Stimulated activated naive CD8-positive, alpha-beta T cell treated with anti-CD3 and anti-CD28 coated beads, Interleukin-15, Interleukin-2, amounts not matched to agents 100 ng/mL and 50 ng/mL, for 24 hours (primary cell): ENCODE measurements around the gene SOWAHC.
"Not testable (repeated sequence)": the region's sequence is repeated elsewhere in the genome, so short reads cannot be mapped to it uniquely, and the experiment has no call there.

Source experiments
- H3K27ac Mint-ChIP-seq: one replicate; pipeline ENCODE4 v1.8.0; 2021; ENCODE audit warnings: mild to moderate bottlenecking, mixed read lengths
- H3K27me3 Mint-ChIP-seq: one replicate; pipeline ENCODE4 v1.8.0; 2021; ENCODE audit warnings: mixed read lengths
- H3K36me3 Mint-ChIP-seq: one replicate; pipeline ENCODE4 v1.8.0; 2021; ENCODE audit warnings: low read depth, mixed read lengths
- H3K4me1 Mint-ChIP-seq: one replicate; pipeline ENCODE4 v1.8.0; 2021; ENCODE audit warnings: low read depth, mixed read lengths
- H3K4me3 Mint-ChIP-seq: one replicate; pipeline ENCODE4 v1.8.0; 2021; ENCODE audit warnings: mild to moderate bottlenecking, mixed read lengths
- H3K9me3 Mint-ChIP-seq: one replicate; pipeline ENCODE4 v1.8.0; 2021; ENCODE audit warnings: mixed read lengths

Gene SOWAHC

DNA sequence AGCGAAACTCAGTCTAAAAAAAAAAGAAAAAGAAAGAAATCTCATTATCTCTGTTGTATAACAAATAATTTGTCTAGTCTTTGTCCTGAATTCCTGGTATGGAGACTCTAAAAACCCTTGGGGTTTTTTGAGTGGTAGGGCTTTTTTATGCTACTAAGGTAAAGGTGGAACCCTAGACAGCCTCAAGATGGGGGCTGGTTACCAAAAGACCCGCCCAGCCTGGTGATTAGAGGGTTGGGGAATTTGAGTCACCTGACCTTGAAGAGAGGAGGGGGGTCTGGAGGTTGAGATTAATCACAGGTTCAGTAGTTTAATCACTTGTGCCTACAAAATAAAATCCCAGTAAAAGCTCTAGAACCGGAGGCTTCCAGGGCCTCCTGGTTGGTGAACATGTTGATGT is 17.6 kb downstream of the SOWAHC start:
- H3K4me1 Mint-ChIP-seq: no peaks in the 10 kb centered on the region
- no peak overlapping the region for H3K4me3 Mint-ChIP-seq
- H3K36me3 Mint-ChIP-seq: no peaks in the 10 kb centered on the region
- H3K27ac Mint-ChIP-seq: no peak overlapping the region
- H3K9me3 Mint-ChIP-seq: no peaks in the 10 kb centered on the region
- peaks cover 6% of the 10 kb centered on the region for H3K27me3 Mint-ChIP-seq

DNA sequence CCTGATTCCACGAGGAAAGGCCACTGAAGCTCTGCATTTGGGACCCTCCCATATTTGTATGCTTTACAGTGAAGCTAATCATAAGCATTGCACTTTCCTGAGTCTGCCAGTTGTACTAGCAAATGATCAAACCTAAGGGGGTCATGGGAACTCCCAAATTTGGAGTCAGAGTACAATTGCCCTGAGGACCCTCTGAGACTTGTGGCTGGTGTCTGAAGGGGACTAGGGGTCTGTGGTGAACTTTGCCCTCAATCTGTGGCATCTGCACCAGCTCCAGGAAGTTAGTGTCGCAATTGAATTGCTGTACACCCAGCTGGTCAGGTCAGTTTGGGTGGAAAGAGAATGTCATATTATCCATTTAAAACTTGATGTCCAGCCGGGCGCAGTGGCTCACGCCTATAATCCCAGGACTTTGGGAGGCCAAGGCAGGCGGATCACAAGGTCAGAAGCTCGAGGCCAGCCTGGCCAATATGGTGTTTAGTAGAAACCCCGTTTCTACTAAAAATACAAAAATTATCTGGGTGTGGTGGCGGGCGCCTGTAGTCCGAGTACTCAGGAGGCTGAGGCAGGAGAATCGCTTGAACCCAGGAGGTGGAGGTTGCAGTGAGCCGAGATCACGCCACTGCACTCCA is 18.1 kb downstream of the SOWAHC start:
- no peak overlapping the region for H3K4me3 Mint-ChIP-seq
- no peaks in the 10 kb centered on the region for H3K4me1 Mint-ChIP-seq
- H3K9me3 Mint-ChIP-seq: no peaks in the 10 kb centered on the region
- H3K36me3 Mint-ChIP-seq: no peaks in the 10 kb centered on the region
- no peak overlapping the region for H3K27ac Mint-ChIP-seq
- peaks cover 5% of the 10 kb centered on the region for H3K27me3 Mint-ChIP-seq

DNA sequence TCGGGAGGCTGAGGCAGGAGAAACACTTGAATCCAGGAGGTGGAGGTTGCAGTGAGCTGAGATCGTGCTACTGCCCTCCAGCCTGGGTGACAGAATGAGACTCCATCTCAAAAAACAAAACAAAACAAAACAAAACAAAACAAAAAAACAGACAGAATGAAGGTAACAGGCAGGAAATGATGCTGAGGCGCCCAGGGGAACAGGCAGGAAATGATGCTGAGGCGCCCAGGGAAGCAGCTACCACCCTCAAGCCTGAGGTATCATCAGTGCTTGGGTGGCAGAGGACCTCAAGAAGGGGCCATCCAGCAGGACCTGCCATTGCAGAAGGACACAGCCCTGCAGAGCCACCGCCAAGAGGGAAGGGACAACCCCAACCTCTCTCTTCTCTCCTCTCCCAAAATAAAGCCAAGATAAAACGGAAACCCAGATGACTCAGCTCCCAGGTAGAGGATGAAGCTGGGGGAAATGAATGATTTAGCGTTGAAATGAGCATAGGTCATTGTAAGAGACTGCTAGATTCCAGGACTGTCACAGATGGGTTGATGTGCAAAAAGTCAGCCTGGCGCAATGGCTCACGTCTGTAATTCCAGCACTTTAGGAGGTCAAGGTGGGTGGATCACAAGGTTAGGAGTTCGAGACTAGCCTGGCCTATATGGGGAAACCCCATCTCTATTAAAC is 19.3 kb downstream of the SOWAHC start:
- no peak overlapping the region for H3K27ac Mint-ChIP-seq

DNA sequence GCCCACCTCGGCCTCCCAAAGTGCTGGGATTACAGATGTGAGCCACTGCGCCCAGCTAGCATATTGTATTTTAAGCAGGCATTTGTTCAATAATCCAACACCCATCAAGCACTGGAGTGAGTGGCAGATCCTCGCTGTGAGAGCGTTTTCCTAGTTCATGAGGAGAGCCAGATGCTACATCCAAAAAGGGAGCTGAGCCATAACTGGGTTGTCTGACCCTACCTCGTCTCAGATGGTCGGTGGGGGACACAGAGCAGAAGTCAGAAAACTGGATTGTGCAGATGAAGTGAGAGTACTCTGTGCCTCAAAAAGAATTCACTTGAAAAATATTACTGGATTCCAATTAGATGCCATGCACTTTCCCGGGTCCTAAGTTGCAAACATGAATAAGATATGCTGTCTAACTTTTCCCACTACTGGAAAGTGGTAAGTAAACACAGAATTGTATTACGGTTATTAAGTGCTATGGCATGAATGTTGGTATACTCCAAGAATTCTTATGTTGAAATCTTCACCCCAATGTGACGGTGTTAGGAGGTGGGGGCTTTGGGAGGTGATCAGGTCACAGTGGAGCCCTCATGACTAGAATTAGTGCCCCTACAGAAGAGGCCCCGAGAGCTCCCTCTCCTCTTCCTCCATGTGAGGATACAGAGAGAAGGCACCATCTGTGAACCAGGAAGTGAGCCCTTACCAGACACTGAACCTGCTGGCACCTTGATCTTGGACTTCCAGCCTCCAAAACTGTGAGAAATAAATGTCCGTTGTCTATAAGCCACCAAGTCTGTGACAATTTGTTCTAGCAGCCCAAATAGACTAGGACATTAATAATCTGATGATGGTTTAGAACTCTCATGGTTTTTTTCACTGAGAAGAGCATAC is 21.5 kb downstream of the SOWAHC start:
- H3K9me3 Mint-ChIP-seq: no peaks in the 10 kb centered on the region
- peaks cover 5% of the 10 kb centered on the region for H3K27me3 Mint-ChIP-seq
- no peaks in the 10 kb centered on the region for H3K4me1 Mint-ChIP-seq
- H3K36me3 Mint-ChIP-seq: no peaks in the 10 kb centered on the region
- H3K4me3 Mint-ChIP-seq: no peak overlapping the region
- H3K27ac Mint-ChIP-seq: no peak overlapping the region

More for the DNA sequence above, 19.3 kb downstream of the SOWAHC start:
- Mint-ChIP-seq H3K4me3 (no peak overlapping the region), H3K36me3 (no peaks in the 10 kb centered on the region), H3K27me3 (peaks cover 5% of the 10 kb centered on the region), H3K4me1 (no peaks in the 10 kb centered on the region), H3K9me3 (no peaks in the 10 kb centered on the region)

DNA sequence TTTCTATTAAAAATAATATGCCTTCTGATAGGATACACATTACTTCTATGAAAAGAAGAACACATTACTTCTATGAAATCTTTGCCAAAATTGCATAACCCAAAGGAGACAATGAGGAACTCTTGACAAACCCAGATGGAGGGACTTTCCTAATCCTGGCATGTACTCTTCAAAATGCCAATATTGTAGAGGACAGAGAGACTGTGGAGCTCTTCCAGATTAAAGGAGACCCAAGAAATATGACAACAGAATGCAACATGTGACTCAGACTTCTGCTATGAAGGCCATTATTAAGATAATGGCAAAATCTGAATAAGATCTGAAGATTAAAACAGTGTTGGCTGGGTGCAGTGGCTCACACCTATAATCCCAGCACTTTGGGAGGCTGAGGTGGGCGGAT is 22.2 kb downstream of the SOWAHC start:
- H3K4me3 Mint-ChIP-seq: no peak overlapping the region
- H3K27me3 Mint-ChIP-seq: peaks cover 5% of the 10 kb centered on the region
- H3K9me3 Mint-ChIP-seq: no peaks in the 10 kb centered on the region
- no peaks in the 10 kb centered on the region for H3K36me3 Mint-ChIP-seq
- H3K27ac Mint-ChIP-seq: no peak overlapping the region
- H3K4me1 Mint-ChIP-seq: no peaks in the 10 kb centered on the region

DNA sequence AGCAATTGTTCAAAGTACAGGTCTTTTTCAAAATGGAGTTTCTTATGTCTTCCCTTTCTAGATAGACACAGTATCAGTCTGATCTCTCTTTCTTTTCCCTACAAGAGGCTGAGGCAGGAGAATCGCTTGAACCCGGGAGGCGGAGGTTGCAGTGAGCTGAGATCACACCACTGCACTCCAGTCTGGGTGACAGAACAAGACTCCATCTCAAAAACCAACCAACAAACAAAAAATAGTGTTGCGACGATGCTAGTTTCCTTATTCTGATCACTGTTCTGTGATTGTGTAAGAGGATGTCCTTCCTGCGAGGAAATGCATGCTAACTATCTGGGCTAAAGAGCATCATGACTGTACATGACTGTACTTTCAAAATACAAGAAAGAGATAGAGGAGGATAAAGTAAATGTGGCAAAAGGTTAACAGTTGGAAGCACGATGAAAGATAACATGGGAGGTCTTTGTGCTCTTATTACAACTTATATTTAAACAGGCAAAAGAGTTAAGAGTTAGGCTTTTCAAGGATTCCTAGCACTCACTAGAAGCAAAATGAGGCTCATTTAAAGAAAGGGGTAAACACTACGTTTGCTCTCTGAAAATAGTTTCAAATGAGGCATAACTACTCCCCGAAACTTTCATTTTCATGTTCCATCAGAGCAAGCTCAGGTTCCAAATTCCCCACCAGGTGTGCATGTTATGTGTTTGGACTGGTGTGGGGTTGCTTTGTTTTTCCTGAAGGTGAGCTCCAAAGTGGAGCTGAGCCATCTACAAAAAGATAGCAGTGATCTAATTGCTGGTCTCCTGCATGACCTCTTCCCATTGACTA is 23.8 kb downstream of the SOWAHC start:
- Mint-ChIP-seq H3K4me1 (no peaks in the 10 kb centered on the region), H3K27ac (no peak overlapping the region), H3K4me3 (no peak overlapping the region), H3K9me3 (no peaks in the 10 kb centered on the region), H3K27me3 (peaks cover 5% of the 10 kb centered on the region), H3K36me3 (no peaks in the 10 kb centered on the region)

DNA sequence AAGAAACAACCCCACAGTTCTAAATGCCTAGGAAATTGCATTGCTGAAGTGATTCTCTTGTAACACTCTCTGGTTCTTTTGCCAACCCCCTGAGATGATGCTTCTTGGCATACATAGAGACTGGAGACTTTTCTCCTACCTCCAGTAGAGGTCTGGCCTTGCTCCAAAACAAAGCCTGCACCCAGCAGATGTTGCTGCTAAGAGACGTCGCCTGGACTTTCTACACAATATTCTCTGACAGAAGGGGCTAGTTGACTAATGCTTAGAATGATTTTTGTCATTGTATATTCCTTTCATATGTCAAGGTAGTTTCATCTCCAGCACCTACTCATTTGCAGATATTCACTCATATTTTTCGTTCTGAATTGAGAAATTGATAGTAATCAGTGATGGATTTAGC is 24.6 kb downstream of the SOWAHC start:
- H3K4me3 Mint-ChIP-seq: no peak overlapping the region
- H3K4me1 Mint-ChIP-seq: no peaks in the 10 kb centered on the region
- H3K36me3 Mint-ChIP-seq: no peaks in the 10 kb centered on the region
- H3K9me3 Mint-ChIP-seq: no peaks in the 10 kb centered on the region
- H3K27me3 Mint-ChIP-seq: no peaks in the 10 kb centered on the region
- H3K27ac Mint-ChIP-seq: no peak overlapping the region

DNA sequence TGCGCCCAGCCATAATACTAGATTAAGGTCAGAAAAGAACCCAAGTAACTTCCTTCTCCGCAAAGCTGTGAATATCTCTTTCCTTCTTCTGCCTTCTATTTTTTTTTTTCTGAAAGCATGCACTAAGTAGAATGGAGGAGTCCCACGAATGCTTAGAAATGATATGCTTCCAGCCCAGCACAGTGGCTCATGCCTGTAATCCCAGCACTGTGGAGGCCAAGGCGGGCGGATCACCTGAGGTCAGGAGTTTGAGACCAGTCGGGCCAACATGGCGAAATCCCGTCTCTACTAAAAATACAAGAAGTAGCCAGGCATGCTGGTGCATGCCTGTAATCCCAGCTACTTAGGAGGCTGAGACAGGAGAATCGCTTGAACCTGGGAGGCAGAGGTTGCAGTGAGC is 25.8 kb downstream of the SOWAHC start:
- not testable (repeated sequence) for H3K9me3 Mint-ChIP-seq, H3K36me3 Mint-ChIP-seq, H3K4me3 Mint-ChIP-seq, H3K27ac Mint-ChIP-seq, H3K4me1 Mint-ChIP-seq, H3K27me3 Mint-ChIP-seq

DNA sequence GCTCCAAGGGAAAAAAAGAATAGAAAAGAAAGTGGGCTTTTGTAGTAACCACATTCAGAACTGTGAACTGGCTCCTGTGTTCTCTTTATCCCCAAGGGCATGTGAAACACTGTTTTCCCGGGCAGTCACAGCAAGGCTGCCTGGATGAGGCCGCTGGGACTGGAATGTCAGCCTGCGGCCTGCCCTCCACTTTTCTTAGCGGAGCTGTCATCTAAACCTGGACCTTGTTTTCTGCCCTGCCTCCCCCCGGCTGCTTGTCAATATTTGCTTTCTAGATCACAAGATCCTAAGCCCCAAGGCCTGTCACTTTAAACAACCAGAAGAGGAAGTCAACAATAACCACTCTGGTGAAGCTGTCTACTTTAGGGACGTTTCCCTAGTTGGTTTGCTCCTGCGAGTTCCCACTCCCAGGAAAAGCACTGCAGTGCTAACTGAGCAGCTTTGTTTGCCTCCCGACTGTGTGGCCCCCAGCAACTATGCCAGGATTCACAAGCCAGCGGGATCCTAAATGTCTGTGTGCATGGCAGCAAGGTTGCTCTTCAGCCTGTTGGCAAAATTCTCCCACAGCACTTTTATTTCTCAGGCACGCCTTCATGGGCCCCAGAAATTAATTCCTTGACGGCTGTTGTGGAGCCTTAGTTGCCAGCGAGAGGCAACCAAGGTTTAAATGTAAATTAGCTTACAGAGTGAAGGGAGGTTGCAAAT is 30.6 kb downstream of the SOWAHC start:
- H3K4me1 Mint-ChIP-seq: no peaks in the 10 kb centered on the region
- no peaks in the 10 kb centered on the region for H3K36me3 Mint-ChIP-seq
- no peaks in the 10 kb centered on the region for H3K9me3 Mint-ChIP-seq
- H3K4me3 Mint-ChIP-seq: no peak overlapping the region
- no peaks in the 10 kb centered on the region for H3K27me3 Mint-ChIP-seq
- H3K27ac Mint-ChIP-seq: no peak overlapping the region

DNA sequence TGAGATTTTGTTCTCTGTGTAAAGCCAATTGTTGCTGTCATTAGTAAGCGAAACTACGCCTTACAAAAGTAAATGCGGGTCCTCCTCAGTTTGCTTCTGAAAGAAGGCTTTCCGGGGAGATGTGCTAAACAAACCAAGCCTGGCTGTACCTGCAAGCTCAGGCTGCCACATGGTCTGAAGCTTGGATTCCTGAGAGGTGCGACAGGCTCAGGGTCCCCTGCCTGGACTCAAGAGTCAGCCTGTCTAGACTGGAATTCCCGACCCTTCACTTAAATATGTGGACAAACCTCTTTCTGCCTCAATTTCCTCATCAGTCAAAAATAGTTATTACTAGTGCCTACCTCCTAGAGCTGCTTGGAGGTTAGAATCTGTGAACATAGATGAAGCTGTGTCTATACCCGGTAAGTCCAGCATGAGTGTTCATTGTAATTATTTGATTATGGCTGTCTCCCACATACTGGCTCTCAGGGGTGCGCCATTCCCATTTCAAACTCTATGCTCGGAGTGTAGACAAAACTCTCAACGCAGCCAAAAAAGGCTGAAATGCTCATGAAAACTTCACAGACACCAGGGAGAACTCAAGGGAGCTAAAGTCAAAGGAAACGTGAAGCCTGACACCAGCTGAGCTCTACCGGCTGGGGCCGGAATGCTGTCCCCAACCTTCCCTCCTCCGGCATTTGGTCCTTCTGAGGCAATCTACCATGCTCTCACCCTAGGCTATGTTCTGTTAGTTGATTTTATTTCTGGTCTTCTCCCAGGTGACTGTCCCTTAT is 31.4 kb downstream of the SOWAHC start:
- no peaks in the 10 kb centered on the region for H3K9me3 Mint-ChIP-seq
- H3K4me3 Mint-ChIP-seq: no peak overlapping the region
- no peaks in the 10 kb centered on the region for H3K36me3 Mint-ChIP-seq
- no peaks in the 10 kb centered on the region for H3K4me1 Mint-ChIP-seq
- H3K27ac Mint-ChIP-seq: no peak overlapping the region
- H3K27me3 Mint-ChIP-seq: no peaks in the 10 kb centered on the region

DNA sequence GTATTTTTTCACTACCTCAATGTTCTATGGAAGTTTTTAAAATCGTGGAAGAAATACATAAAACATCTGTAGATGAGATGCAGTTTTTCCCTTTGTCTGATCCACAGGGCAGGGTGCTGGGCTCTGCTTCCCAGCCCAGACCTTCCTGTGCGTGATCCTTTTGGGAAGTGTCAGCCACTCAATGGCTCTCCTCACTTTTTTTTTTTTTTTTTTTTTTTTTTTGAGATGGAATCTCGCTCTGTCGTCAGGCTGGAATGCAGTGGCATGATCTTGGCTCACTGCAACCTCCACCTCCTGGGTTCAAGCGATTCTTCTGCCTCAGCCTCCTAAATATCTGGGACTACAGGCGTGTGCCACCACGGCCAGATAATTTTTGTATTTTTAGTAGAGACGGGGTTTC is 32.8 kb downstream of the SOWAHC start:
- peaks cover 5% of the 10 kb centered on the region for H3K27me3 Mint-ChIP-seq
- no peaks in the 10 kb centered on the region for H3K9me3 Mint-ChIP-seq
- H3K4me1 Mint-ChIP-seq: no peaks in the 10 kb centered on the region
- H3K36me3 Mint-ChIP-seq: no peaks in the 10 kb centered on the region
- H3K27ac Mint-ChIP-seq: no peak overlapping the region
- no peak overlapping the region for H3K4me3 Mint-ChIP-seq

DNA sequence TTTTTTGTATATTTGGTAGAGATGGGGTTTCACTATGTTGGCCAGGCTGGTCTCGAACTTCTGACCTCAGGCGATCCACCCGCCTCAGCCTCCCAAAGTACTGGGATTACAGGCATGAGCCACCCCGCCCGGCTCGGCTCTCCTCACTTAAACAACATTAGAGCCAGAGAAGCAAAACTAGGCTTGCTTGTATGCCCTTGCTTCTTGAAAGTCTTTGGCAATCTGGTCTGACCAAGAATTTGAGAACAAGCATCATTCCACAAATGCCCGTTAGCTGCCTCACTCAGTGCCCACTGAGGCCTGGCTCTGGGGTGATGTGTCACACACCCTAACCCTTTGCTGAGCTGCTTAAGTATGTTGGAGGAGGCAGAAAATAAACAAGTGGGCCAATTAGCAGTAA is 33.5 kb downstream of the SOWAHC start:
- Mint-ChIP-seq H3K4me3 (no peak overlapping the region), H3K27ac (no peak overlapping the region), H3K36me3 (no peaks in the 10 kb centered on the region), H3K27me3 (peaks cover 5% of the 10 kb centered on the region), H3K9me3 (no peaks in the 10 kb centered on the region), H3K4me1 (no peaks in the 10 kb centered on the region)

DNA sequence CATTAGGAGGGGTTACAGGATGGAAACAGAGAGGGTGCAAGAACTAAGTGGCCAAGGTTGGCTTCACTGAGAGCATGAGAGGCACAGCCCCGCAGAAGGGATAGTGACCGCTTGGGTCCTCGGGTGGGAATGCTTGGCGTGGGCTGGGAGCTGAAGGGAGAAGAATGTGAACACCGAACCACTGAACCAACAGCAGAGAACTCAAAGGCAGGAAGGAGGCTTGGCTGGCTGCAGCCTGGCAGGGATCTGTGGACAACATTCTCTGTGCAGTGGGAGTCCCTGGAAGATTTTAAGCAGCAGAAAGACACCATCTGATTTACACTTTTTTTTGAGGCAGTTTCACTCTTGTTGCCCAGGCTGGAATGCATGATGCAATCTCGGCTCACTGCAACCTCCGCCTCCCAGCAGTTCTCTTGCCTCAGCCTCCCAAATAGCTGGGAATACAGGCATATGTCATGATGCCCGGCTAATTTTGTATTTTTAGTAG is 33.9 kb downstream of the SOWAHC start:
- H3K36me3 Mint-ChIP-seq: no peaks in the 10 kb centered on the region
- H3K27me3 Mint-ChIP-seq: peaks cover 5% of the 10 kb centered on the region
- H3K27ac Mint-ChIP-seq: no peak overlapping the region
- no peaks in the 10 kb centered on the region for H3K4me1 Mint-ChIP-seq
- H3K9me3 Mint-ChIP-seq: no peaks in the 10 kb centered on the region
- H3K4me3 Mint-ChIP-seq: no peak overlapping the region
